H1 (cell line): ENCODE results near the gene DLX4. TPM values are rescaled to one million over a fixed set of nuclear protein-coding genes. Genes with fewer than 3 reads are reported as not detected.

Experiments
- KDM1A ChIP-seq: fragments of 200-600, 300-600 bp; sonication (generic); IDR thresholded peaks from 2 replicates; pipeline ENCODE4 v1.7.1; 2016; ENCODE audit warnings: mild to moderate bottlenecking, low read length, borderline replicate concordance
- polyA plus RNA-seq, 7 experiments: library from polyadenylated mRNA; depleted of rRNA in 3 of 7; stranded (reverse) in 5 of 7; unstranded in 2 of 7; fragments of >200 nt in 5 of 7; fragments of 200-250 nt in 2 of 7; gene quantifications; 1 replicate in 5 of 7; 2 replicates in 1 of 7; 4 replicates in 1 of 7; pipeline versions ENCODE4 v1.2.1 to v1.2.3, GENCODE V29; 2011 to 2013; ENCODE audit warnings: missing spikeins in 2 of 7, mixed read lengths in 2 of 7
- total RNA-seq: library from RNA; stranded (reverse); fragmentation: NEBNext Ultra II Directional; extraction: Animal tissue kit (Norgen Biotek cat#: 25700); gene quantifications from 2 replicates; pipeline ENCODE4 v1.2.1, GENCODE V29; 2021
- TF ChIP-seq, protein P1 (sequence below): IDR thresholded peaks from 2 replicates; pipeline ENCODE4 v1.6.1; 2012; ENCODE audit warnings: inconsistent platforms

Gene DLX4
- total and polyA plus RNA-seq, 2 of the 8 experiments (the other 6 are each of a cell fraction or from before 2014, with no cell fraction given), result 0.67 to 0.80 TPM

- TF ChIP-seq KDM1A, result no peak
- TF ChIP-seq, protein P1, sequence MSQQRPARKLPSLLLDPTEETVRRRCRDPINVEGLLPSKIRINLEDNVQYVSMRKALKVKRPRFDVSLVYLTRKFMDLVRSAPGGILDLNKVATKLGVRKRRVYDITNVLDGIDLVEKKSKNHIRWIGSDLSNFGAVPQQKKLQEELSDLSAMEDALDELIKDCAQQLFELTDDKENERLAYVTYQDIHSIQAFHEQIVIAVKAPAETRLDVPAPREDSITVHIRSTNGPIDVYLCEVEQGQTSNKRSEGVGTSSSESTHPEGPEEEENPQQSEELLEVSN, result no peak
- TF ChIP-seq, all 59 proteins: peak for 0
Observed at GRCh38 chr17:49976163-49976827, 7.3 kb downstream of the DLX4 start (continued).
